ENCODE measurements around the gene AOAH. TPM values are rescaled to one million over a fixed set of nuclear protein-coding genes. Genes with fewer than 3 reads are reported as not detected.

The AOAH gene
- total RNA-seq, 4 donors from 2014 or later, result 0.69 to 3.2 (median 2.2) TPM

GRCh38 chr7:36661135-36661840 is 63.0 kb downstream of the AOAH start:
- intact Hi-C loops (cut with DNase I; ENCODE audit: low total_unique reads), result no loop called here
- H3K4me3 ChIP-seq (ENCODE audit: low read depth, poor library complexity, severe bottlenecking), result no peak overlapping the region
- 66 to 80% methylated on average over 7 of the region's 7 CpGs for WGBS, 2 donors
- TF ChIP-seq POLR2A (IDR thresholded peaks at IDR 0.05) (no peak), CTCF (IDR thresholded peaks at IDR 0.05) (no peak)
- no peak for DNase-seq (ENCODE audit: low spot score in 2 of 2)

- H3K4me3 ChIP-seq (ENCODE audit: low read depth, poor library complexity, severe bottlenecking), result no peak overlapping the region
- DNase-seq (ENCODE audit: low spot score in 2 of 2), result no peak
- WGBS, 2 donors, result 83 to 86% methylated on average over 13 of the region's 13 CpGs
- intact Hi-C loops (cut with DNase I; ENCODE audit: low total_unique reads), result no loop called here
- no peak for TF ChIP-seq POLR2A (IDR thresholded peaks at IDR 0.05)
- TF ChIP-seq CTCF (IDR thresholded peaks at IDR 0.05), result no peak
These were observed 64.5 kb downstream of the AOAH start for GRCh38 chr7:36659638-36660341.

GRCh38 chr7:36659172-36659516 is 65.2 kb downstream of the AOAH start:
- DNase-seq (ENCODE audit: low spot score in 2 of 2), result no peak
- TF ChIP-seq POLR2A (IDR thresholded peaks at IDR 0.05), result no peak
- no peak for TF ChIP-seq CTCF (IDR thresholded peaks at IDR 0.05)
- 45 to 53% methylated on average over 4 of the region's 4 CpGs for WGBS, 2 donors
- no peak overlapping the region for H3K4me3 ChIP-seq (ENCODE audit: low read depth, poor library complexity, severe bottlenecking)
- intact Hi-C loops (cut with DNase I; ENCODE audit: low total_unique reads), result no loop called here

GRCh38 chr7:36658335-36659171 is 65.7 kb downstream of the AOAH start:
- no peak for DNase-seq (ENCODE audit: low spot score in 2 of 2)
- intact Hi-C loops (cut with DNase I; ENCODE audit: low total_unique reads), result no loop called here

More at GRCh38 chr7:36658335-36659171, 65.7 kb downstream of the AOAH start:
- no peak overlapping the region for H3K4me3 ChIP-seq (ENCODE audit: low read depth, poor library complexity, severe bottlenecking)
- WGBS, 2 donors, result 77 to 79% methylated on average over 8 of the region's 8 CpGs
- TF ChIP-seq POLR2A (IDR thresholded peaks at IDR 0.05) (no peak), CTCF (IDR thresholded peaks at IDR 0.05) (no peak)
